A549 (cell line): ENCODE data around the gene AGFG1.

Experiments used
- CEBPB ChIP-seq, 2 experiments: fragments of >200 bp in 1 of 2; sonication (Bioruptor Twin) in 1 of 2; formaldehyde crosslinking in 1 of 2; IDR thresholded peaks; 2 replicates each; pipeline ENCODE4 v1.6.1; 2012 to 2016
- CHD2 ChIP-seq: fragments of 150-350 bp; IDR thresholded peaks from 2 replicates; pipeline ENCODE4 v1.6.1; 2014; ENCODE audit warnings: low read length; ENCODE audit not compliant: partially characterized antibody
- FOSB ChIP-seq: fragments of 250-450 bp; sonication (Bioruptor Pico); IDR thresholded peaks from 2 replicates; pipeline ENCODE4 v1.5.0; 2020; ENCODE audit warnings: mild to moderate bottlenecking, moderate library complexity
- FOSL2 ChIP-seq, 2 experiments: fragments of 450-650 bp in 1 of 2; fragments of >200 bp in 1 of 2; sonication (Bioruptor Twin) in 1 of 2; formaldehyde crosslinking; IDR thresholded peaks; 2 replicates each; pipeline versions ENCODE4 v1.5.0 to v1.6.1; 2016 to 2020; ENCODE audit warnings: mild to moderate bottlenecking in 1 of 2, moderate library complexity in 1 of 2
- NR3C1 ChIP-seq: fragments of >200 bp; sonication (Bioruptor Twin); formaldehyde crosslinking; IDR thresholded peaks from 3 replicates; pipeline ENCODE4 v1.6.1; 2017
- POLR2A ChIP-seq: IDR thresholded peaks from 2 replicates; pipeline ENCODE4 v1.6.1; 2012; ENCODE audit warnings: mild to moderate bottlenecking, low read length
- POLR2AphosphoS2 ChIP-seq: conservative IDR thresholded peaks from 2 replicates; pipeline ENCODE4 v1.6.1; 2012; ENCODE audit warnings: low read length, improper control_type of control experiment, inconsistent platforms
- RNF2 ChIP-seq: fragments of 200-600 bp; sonication (generic); IDR thresholded peaks from 2 replicates; pipeline ENCODE4 v1.6.1; 2016; ENCODE audit warnings: low read depth, mild to moderate bottlenecking, antibody characterized with exemption, moderate library complexity, borderline replicate concordance
- TF ChIP-seq, protein P1 (sequence below): fragments of >200 bp; sonication (Bioruptor Twin); formaldehyde crosslinking; IDR thresholded peaks from 3 replicates; pipeline ENCODE4 v1.5.1; 2016
- TF ChIP-seq, protein P2 (sequence below): fragments of 200-600 bp; sonication (generic); IDR thresholded peaks from 2 replicates; pipeline ENCODE4 v1.6.1; 2016; ENCODE audit warnings: antibody characterized with exemption, mild to moderate bottlenecking, moderate library complexity

DNA sequence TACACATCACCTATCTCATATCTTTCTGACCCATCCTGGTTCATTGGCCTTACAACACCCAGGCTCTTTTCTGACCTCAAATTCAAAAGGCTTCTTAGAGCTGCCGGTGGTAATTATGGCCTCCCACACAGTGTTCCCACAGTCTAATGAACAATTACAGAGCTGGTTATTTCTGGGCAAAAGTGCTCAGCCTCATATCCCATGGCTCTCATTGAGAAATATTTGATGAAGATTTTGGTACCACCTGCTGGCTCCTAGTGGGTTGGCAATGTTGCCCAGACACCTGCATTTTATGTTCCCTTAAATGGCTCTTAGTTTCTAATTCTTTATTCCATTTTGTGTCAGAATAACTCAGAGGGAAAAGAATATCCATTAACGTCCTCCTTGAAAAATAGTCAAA lies 106.7 kb downstream of the AGFG1 start:
- TF ChIP-seq FOSB (CRISPR knock-in tag) (no peak), NR3C1 (no peak), POLR2AphosphoS2 (no peak), FOSL2 (IDR thresholded peaks at IDR 0.05) (no peak), FOSL2 (CRISPR knock-in tag; IDR thresholded peaks at IDR 0.05) (no peak), RNF2 (no peak), CHD2 (no peak), POLR2A (no peak), CEBPB (IDR thresholded peaks at IDR 0.05) (no peak)
- TF ChIP-seq, protein P1, sequence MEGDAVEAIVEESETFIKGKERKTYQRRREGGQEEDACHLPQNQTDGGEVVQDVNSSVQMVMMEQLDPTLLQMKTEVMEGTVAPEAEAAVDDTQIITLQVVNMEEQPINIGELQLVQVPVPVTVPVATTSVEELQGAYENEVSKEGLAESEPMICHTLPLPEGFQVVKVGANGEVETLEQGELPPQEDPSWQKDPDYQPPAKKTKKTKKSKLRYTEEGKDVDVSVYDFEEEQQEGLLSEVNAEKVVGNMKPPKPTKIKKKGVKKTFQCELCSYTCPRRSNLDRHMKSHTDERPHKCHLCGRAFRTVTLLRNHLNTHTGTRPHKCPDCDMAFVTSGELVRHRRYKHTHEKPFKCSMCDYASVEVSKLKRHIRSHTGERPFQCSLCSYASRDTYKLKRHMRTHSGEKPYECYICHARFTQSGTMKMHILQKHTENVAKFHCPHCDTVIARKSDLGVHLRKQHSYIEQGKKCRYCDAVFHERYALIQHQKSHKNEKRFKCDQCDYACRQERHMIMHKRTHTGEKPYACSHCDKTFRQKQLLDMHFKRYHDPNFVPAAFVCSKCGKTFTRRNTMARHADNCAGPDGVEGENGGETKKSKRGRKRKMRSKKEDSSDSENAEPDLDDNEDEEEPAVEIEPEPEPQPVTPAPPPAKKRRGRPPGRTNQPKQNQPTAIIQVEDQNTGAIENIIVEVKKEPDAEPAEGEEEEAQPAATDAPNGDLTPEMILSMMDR, result no peak
- TF ChIP-seq, protein P2, sequence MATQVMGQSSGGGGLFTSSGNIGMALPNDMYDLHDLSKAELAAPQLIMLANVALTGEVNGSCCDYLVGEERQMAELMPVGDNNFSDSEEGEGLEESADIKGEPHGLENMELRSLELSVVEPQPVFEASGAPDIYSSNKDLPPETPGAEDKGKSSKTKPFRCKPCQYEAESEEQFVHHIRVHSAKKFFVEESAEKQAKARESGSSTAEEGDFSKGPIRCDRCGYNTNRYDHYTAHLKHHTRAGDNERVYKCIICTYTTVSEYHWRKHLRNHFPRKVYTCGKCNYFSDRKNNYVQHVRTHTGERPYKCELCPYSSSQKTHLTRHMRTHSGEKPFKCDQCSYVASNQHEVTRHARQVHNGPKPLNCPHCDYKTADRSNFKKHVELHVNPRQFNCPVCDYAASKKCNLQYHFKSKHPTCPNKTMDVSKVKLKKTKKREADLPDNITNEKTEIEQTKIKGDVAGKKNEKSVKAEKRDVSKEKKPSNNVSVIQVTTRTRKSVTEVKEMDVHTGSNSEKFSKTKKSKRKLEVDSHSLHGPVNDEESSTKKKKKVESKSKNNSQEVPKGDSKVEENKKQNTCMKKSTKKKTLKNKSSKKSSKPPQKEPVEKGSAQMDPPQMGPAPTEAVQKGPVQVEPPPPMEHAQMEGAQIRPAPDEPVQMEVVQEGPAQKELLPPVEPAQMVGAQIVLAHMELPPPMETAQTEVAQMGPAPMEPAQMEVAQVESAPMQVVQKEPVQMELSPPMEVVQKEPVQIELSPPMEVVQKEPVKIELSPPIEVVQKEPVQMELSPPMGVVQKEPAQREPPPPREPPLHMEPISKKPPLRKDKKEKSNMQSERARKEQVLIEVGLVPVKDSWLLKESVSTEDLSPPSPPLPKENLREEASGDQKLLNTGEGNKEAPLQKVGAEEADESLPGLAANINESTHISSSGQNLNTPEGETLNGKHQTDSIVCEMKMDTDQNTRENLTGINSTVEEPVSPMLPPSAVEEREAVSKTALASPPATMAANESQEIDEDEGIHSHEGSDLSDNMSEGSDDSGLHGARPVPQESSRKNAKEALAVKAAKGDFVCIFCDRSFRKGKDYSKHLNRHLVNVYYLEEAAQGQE, result no peak
